Measurements from ENCODE around the gene AOX1.

Gene AOX1

DNA sequence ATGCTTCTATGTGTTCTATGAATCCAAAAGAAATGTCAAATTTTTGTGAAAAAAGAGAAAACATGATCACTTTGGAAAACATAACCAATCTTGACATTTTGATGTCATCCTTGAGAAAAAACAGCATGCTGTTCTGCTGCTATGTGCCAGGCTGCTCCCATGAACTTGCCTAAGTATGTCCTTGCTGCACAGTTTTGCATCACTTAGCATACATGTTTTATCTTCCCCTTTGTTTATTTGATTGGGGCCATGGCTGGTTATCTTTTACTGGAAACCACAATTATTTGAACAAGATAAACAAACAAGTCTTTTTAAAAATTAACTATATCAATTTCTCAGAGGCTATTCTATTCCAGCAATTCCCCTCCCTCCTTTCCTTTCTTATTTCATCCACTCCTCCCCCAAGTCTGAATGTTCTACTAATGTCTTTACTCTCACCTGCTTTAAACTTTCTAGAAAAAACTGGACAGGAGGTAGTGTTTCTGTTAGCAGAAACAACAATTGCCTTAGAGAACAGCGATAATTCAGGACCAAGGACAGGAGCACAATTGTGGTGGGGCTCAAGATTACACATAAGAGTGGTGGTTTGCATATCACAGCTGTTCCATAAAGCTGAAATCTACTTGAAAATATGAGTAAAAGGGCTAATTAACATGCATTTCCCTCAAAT lies 6.7 kb downstream of the AOX1 start:
- no peak for TF ChIP-seq CTCF (IDR thresholded peaks at IDR 0.05)

GRCh38 chr2:200593905-200594304 lies 8.1 kb downstream of the AOX1 start:
- TF ChIP-seq CTCF (IDR thresholded peaks at IDR 0.05): no peak

DNA sequence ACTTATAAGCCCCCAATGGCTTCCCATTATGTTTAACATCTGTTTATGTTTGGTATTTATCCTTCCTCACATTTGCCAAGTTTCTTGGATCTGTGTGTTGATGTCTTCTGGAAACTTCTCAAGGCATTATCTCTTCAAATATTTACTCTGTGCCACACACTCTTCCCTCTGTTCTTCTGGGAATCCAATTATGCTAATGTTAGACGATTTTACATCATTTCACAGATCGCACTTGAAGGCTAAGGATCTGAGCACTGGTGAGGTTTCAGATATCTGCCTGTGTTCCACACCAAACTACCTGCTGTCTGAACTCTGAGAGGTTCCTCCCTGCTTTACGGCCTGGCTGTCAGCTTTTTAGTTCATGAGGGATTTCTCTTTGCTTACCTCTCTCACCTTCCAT lies 10.1 kb downstream of the AOX1 start:
- TF ChIP-seq CTCF (IDR thresholded peaks at IDR 0.05): no peak

DNA sequence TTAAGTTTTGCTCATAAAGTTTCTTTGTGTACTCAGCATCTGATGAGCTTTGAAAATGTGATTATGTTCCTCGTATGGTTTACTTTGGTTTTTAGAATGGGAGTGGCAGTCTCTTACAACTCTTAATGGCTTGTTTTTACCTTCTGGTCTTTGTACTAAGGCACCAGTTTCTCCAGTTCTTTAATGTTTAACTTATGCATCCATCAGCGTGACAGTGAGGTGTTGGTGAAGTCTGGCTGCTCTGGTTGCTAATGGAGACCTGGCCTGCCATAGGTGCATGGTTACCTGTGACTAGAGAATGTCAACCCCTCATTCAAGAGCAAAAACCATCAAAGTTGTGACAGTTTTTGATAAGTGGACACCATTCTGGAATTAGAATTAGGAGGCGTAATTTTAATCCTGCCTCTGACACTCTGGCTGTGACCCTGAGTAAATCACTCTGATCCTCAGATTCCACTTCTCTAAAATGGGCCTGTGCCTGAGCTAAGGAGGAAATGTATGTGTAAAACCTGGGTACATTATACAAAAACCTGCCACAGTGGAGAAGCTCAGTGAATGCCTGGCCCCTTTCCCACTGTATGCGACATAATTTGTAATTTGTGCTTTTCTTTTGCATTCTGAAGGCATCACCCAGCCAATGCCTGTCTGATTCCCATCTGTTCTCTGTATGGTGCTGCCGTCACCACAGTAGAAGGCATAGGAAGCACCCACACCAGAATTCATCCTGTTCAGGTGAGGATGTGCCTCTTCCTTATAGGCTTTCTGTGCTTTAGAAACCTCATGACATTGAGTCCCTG lies 11.2 kb downstream of the AOX1 start:
- no peak for TF ChIP-seq CTCF (IDR thresholded peaks at IDR 0.05)

- TF ChIP-seq CTCF (IDR thresholded peaks at IDR 0.05): no peak
These were observed 13.4 kb downstream of the AOX1 start for GRCh38 chr2:200599206-200599605.

DNA sequence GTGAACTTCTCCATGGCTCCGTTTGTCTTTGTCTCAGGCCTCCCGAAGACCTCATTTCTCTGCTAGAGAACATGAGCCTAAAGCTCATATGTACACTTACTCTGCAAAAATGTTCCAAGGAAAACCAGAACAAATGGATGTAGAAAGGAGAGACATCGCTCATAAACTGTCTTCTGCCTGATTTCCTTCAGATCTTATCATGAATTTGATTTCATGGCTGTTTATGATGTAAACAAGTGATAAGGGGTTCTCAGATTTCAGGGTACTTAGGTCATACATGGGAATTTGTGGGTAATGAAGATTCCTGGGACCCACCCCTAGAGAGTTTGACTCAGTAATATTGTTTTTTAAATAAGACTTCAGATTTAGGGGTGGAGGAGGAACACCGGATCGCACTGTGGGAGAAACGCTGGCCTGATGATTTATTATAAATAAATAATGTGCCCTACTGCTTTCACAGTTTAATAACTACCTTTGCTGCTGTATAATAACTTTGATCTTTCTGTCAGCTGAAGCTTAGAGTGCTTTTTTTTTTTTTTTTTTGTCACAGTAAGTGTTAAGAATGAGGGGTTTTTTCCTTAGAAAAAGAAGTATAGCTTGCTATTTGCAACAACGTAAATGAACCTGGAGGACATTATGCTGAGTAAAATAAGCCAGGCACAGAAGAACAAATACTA lies 14.9 kb downstream of the AOX1 start:
- TF ChIP-seq CTCF (IDR thresholded peaks at IDR 0.05): no peak

DNA sequence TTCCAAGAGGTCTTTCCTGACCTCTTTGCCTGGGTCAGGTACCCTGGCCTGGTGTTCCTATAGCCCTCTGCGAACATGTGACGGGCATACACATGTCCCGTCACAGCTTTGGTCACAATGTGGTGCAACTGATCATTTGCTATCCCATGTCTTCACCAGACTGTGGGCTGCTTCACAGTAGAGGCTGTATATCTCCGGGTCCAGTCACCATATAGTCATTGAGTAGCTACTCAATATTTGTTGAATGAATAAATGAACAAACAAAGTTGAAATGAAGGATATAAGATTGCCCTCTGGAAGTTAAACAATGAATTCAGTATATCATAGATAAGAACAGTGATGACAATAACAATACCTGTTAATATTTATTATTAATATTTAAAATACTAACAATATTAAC lies 16.8 kb downstream of the AOX1 start:
- no peak for TF ChIP-seq CTCF (IDR thresholded peaks at IDR 0.05)
